Psoas muscle (tissue), 8 donors: Measurements from ENCODE around the gene PIK3R6. TPM values are rescaled to one million over a fixed set of nuclear protein-coding genes. Genes with fewer than 3 reads are reported as not detected.

Experiments used
- ATAC-seq, 4 donors: fragments of 200-7000 bp; cut with Tn5 transposase; one replicate each; pipeline ENCODE4 v1.9.1; 2020; ENCODE audit warnings: moderate library complexity in 3 of 4, mild to moderate bottlenecking in 2 of 4
- DNase-seq, 2 donors: peaks; one replicate each; pipeline ENCODE4 v3.0.0-alpha.2; 2020
- H3K27ac ChIP-seq: fragments of 200-600 bp; one replicate; pipeline ENCODE4 v1.8.0; 2022
- H3K27me3 ChIP-seq, 3 donors: fragments of 200-600 bp in 1 of 3; one replicate each; pipeline versions ENCODE4 v1.6.1 to v1.8.0; 2013 to 2022; ENCODE audit warnings: low read length in 2 of 3, mild to moderate bottlenecking in 2 of 3, moderate library complexity in 1 of 3; ENCODE audit not compliant: insufficient read depth in 3 of 3
- H3K36me3 ChIP-seq, 2 donors: fragments of 200-600 bp in 1 of 2; one replicate each; pipeline versions ENCODE4 v1.6.1 to v1.8.0; 2013 to 2022; ENCODE audit warnings: low read depth in 1 of 2, mild to moderate bottlenecking in 1 of 2, moderate library complexity in 1 of 2; ENCODE audit not compliant: insufficient read depth in 1 of 2
- H3K4me1 ChIP-seq: fragments of 200-600 bp; one replicate; pipeline ENCODE4 v1.8.0; 2022
- H3K4me3 ChIP-seq: fragments of 200-600 bp; one replicate; pipeline ENCODE4 v1.8.0; 2022; ENCODE audit warnings: mild to moderate bottlenecking
- H3K9me3 ChIP-seq: fragments of 200-600 bp; one replicate; pipeline ENCODE4 v1.8.0; 2022
- CTCF ChIP-seq: fragments of 200-600 bp; IDR thresholded peaks from one replicate; pipeline ENCODE4 v1.8.0; 2022; ENCODE audit warnings: antibody characterized with exemption
- WGBS, 3 donors: extraction: QIAGEN DNeasy Blood & Tissue Kit; methylation state at CpG; one replicate each; pipeline versions ENCODE4 v1.1.6 to v1.1.7; 2013; 5-methylcytosine and 5-hydroxymethylcytosine counted together
- intact Hi-C, 2 donors: fragments of 100-400 bp; cut with DNase I; formaldehyde crosslinking; loops; one replicate each; pipeline versions ENCODE4 v1.11.0 to v1.14.2; 2022
- polyA plus RNA-seq, 3 donors: library from polyadenylated mRNA; stranded (reverse); fragments of 200-250 nt; gene quantifications; one replicate each; pipeline ENCODE4 v1.2.3, GENCODE V29; 2013
- total RNA-seq, 4 donors: library from RNA; stranded (reverse); fragmentation: NEBNext Ultra II Directional in 2 of 4; extraction: Animal tissue kit (Norgen Biotek cat#: 25700) in 2 of 4; gene quantifications; one replicate each; pipeline versions ENCODE4 v1.2.1 to v1.2.4, GENCODE V29; 2021 to 2023
- donor health status: healthy with polysubstance abuse.
- donor health status: DM: no; HTN: no; CAD: no; lungs with moderate emphysema.
- donor health status: Bipolar disorder and iron deficiency.
- donor health status: healthy.
- donor health status: DM: yes; HTN: yes; CAD: no.
- donor health status: DM: no; HTN: no; CAD: no.
- donor health status: DM: no; HTN: no; CAD: no.
- donor health status: DM: yes; HTN: yes; CAD: no.

The PIK3R6 gene
- total and polyA plus RNA-seq, 7 donors, result 0.08 to 0.58 (median 0.32) TPM

GRCh38 chr17:8893059-8893458 is 25.6 kb upstream of the PIK3R6 start:
- no peak for ATAC-seq
- no peak overlapping the region for H3K4me3 ChIP-seq
- no peak for DNase-seq

GRCh38 chr17:8892338-8892690 is 24.8 kb upstream of the PIK3R6 start:
- no peak overlapping the region for H3K27ac ChIP-seq
- no peak for TF ChIP-seq CTCF
- 41 to 45% (median 43%) methylated on average over 6 of the region's 6 CpGs for WGBS, 3 donors
- H3K27me3 ChIP-seq, result peaks cover 0 to 7% (median 0%) of the 10 kb centered on the region in 3 donors
- no peak overlapping the region for H3K4me3 ChIP-seq
- ATAC-seq (no peak), DNase-seq (no peak)
- no peaks in the 10 kb centered on the region for H3K36me3 ChIP-seq
- no peaks in the 10 kb centered on the region for H3K4me1 ChIP-seq
- intact Hi-C loops, result loop anchor here in 1 of 2 donors (10.0 kb wide), 1 partner anchor 98 kb away; the partner anchor contains the start of gene MFSD6L
- no peaks in the 10 kb centered on the region for H3K9me3 ChIP-seq

More at GRCh38 chr17:8893059-8893458, 25.6 kb upstream of the PIK3R6 start:
- H3K27me3 ChIP-seq, result peaks cover 0 to 7% (median 2%) of the 10 kb centered on the region in 3 donors
- no peak overlapping the region for H3K27ac ChIP-seq
- intact Hi-C loops, result loop anchor here in 1 of 2 donors (10.0 kb wide), 1 partner anchor 98 kb away; the partner anchor contains the start of gene MFSD6L
- no peaks in the 10 kb centered on the region for H3K4me1 ChIP-seq
- H3K36me3 ChIP-seq, result no peaks in the 10 kb centered on the region
- H3K9me3 ChIP-seq, result no peaks in the 10 kb centered on the region
- WGBS, 3 donors, result 94 to 95% (median 94%) methylated on average over 3 of the region's 3 CpGs
- TF ChIP-seq CTCF, result no peak

- ATAC-seq, result no peak
- H3K9me3 ChIP-seq, result no peaks in the 10 kb centered on the region
- no peak overlapping the region for H3K27ac ChIP-seq
- no peaks in the 10 kb centered on the region for H3K27me3 ChIP-seq
- no peak for DNase-seq
- TF ChIP-seq CTCF, result no peak
- H3K4me3 ChIP-seq, result no peak overlapping the region
- intact Hi-C loops, result loop anchor here in 1 of 2 donors (10.0 kb wide), 1 partner anchor 96 kb away; the partner anchor contains the start of gene MFSD6L
- 86 to 91% (median 90%) methylated on average over 10 to 12 of the region's 12 CpGs for WGBS, 3 donors
- no peaks in the 10 kb centered on the region for H3K4me1 ChIP-seq
- no peaks in the 10 kb centered on the region for H3K36me3 ChIP-seq
Measured at GRCh38 chr17:8890671-8891070, 23.2 kb upstream of the PIK3R6 start.

GRCh38 chr17:8889458-8890210 is 22.2 kb upstream of the PIK3R6 start:
- ATAC-seq (no peak), DNase-seq (no peak)
- Histone ChIP-seq H3K4me3 (no peak overlapping the region), H3K9me3 (no peaks in the 10 kb centered on the region), H3K36me3 (no peaks in the 10 kb centered on the region), H3K27ac (no peak overlapping the region), H3K27me3 (no peaks in the 10 kb centered on the region), H3K4me1 (no peaks in the 10 kb centered on the region)
- 90 to 91% (median 90%) methylated on average over 14 of the region's 14 CpGs for WGBS, 3 donors
- intact Hi-C loops, result loop anchor here in 1 of 2 donors (10.0 kb wide), 1 partner anchor 95 kb away; the partner anchor contains the start of gene MFSD6L
- no peak for TF ChIP-seq CTCF
